ENCODE results near the gene SLC28A1.
"Not testable (repeated sequence)": the region's sequence is repeated elsewhere in the genome, so short reads cannot be mapped to it uniquely, and the experiment has no call there.

Gene SLC28A1

DNA sequence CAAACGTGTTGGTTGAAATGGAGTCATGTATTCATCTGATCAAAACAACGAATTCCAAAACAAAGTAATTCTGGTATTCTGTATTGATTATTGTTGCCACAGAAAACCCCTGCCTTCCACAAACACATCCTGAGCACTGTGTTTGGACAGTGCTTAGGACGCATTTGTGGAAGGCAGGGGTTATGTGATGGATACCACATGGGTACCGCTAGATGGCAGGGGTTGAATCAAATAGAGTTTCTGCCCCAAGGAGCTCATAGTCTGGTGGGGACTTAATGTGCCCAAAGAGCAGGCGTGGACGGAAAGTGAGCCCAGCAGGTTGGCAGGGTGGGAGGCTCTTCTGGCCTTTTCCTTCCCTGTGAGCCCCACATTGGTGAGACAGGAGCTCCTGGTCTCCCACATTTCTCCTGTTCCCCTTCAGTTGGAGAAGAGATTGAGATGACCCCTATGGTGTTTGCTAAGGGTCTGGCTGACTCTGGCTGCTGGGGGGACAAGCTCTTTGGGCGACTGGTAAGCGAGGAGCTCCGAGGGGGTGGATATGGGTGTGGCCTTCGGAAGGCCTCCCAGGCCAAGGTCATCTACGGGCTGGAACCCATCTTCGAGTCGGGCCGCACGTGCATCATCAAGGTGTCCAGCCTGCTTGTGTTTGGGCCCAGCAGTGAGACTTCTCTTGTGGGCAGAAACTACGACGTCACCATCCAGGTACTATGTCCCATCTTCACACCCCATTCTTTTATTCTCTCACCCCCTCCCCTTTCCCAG, 22.1 kb upstream of the SLC28A1 start:
- DNase-seq: no peak

DNA sequence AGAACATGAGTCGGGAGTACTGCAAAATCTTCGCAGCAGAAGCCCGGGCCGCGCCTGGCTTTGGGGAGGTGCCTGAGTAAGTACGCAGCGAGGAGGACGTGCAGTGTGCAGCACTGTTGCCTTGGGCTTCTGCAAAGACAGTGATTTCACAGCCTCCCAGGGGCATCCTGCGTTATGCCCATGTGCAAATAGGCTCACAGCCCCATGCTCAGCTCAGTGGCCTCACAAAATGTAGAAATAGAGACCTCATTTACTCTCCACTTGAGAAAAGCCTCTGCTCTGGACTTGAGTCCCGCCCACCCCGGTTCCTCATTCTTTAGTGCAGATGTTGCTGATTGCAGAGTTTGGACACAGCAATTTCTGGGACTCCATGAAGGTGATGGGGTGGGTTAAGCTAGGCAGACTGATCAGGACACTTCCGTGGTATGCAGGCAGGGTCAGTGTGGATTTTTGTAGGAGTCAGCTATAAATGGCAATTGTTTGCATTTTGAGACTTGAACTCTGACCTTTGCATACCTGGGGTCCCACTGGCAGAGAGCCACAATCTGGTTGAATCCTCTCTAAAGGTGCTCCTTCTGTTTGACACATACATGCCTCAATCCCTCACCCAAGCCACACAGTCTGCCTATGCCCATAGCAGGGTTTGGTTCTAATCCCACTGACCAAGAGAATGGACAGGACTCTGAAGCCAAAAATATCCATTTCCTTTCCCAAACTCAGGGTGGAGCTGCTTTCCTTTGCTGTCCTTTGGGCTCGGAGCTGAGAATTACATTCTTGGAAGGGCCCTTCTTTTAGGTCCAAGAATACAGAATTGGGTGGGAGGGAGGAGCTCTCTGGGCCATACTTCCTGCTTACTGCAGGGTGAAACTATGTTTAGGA, 20.7 kb upstream of the SLC28A1 start:
- DNase-seq: no peak

DNA sequence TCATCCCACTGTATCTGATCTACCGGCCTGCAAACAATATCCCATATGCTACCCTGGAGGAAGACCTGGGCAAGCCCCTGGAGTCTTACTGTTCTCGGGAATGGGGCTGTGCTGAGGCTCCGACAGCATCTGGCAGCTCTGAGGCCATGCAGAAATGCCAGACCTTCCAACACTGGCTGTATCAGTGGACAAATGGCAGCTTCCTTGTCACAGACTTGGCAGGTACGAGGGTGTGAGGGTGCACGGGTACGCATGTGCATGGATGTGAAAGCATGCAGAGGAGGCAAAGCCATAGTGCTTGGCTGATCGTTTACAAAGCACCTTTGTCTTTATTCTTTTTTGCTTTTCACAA, 20.0 kb upstream of the SLC28A1 start:
- DNase-seq: no peak

DNA sequence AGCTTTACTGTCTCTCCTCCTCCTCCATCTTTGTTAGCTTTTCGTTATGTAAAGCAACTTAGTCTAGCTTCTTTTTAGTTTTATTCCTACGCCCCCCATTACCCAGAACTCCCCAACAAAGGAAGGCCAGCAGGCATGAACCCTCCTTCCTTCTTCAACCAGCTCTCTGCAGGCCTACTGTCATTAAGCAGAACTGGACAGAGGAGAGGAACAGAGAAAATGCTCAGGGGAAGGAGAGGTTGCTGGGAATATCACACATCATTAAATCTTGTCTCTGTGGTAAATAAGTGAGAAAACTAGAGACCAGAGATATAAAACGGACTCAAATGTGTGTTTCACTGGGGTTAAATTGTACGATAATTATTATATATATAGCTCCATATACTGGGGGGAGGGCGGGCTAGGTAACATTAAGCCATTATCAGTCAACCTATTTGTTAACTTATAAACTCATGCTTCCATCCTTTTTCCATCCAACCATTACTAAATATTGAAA, 19.3 kb upstream of the SLC28A1 start:
- DNase-seq: no peak

DNA sequence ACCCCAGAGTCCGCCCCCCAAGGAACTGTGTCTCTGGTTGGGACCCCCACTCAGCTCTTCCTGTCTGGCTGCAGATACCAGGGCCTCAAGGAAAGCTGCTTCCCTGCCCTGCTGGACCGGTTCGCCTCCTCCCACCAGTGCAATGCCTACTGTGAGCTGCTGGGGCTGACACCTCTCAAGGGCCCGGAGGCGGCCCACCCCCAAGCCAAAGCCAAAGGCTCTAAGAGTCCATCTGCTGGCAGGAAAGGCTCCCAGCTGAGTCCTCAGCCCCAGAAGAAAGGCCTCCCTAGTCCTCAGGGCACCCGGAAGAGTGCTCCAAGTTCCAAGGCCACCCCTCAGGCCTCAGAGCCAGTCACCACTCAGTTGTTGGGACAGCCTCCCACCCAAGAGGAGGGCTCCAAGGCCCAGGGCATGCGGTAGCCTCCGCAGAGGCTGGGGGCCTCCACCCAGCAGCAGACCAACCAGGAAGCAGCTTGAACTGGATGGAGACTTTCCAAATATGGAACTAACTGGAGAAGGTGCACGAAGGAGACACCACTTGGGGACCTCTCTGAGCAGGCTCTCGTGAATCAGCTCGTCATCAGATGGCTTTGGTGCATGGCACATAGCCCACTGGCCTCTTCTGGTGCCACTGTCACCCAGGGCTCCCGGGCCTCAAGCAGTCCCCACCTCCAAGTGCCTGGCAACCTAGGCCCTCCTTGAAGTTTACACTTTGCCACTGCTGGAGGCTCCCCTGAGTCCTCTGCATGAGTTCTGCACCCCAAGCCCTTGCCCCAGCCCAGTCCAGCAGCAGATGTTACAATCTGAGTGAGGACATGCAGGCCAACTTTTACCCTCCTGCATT, 16.2 kb upstream of the SLC28A1 start:
- DNase-seq: no peak

DNA sequence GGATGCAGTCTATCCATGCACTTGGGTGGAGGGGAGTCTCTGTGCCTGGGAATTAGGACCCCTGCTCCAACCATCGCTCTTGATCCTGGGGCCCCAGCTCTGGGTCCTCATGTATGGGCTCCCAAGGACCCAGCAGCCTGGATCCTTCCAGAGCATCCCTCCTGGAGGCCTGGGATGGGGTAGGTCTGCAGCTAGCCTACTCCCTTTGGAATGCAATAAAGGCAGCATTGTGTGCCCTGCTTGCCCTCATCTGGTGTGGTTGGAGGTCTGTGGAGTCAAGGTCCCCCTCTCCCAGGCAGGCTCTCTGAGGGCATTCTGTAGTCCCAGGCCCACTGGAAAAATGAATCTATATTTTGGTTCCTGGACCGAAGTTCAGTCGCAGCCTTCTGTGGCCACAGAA, 15.0 kb upstream of the SLC28A1 start:
- DNase-seq: no peak

DNA sequence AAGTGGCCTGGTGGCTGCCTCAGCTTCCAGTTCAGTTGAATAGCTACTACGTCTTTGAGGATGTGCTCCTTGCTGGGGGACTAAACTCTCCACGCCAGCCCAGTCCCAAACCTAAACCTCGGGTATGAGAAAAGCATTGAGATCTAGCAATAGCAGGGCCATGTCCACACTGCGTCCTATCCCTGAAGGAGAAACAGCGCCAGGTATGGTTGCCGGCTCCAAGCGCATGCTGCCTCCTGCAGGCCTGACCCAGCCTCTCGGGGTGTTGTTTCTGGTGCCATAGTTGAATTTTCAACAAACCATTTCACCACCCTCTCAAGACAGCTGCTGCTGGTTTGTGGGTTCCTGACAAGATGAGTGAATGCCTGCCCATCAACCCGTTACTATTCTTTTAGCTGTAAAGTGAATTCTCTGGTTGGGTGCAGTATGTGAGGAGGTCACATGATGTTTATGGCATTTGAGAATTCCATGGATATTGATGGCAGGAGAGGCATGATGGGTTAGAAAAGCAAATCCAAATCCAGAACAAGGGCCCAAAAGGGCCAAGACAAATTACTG, 13.0 kb upstream of the SLC28A1 start:
- DNase-seq: no peak

DNA sequence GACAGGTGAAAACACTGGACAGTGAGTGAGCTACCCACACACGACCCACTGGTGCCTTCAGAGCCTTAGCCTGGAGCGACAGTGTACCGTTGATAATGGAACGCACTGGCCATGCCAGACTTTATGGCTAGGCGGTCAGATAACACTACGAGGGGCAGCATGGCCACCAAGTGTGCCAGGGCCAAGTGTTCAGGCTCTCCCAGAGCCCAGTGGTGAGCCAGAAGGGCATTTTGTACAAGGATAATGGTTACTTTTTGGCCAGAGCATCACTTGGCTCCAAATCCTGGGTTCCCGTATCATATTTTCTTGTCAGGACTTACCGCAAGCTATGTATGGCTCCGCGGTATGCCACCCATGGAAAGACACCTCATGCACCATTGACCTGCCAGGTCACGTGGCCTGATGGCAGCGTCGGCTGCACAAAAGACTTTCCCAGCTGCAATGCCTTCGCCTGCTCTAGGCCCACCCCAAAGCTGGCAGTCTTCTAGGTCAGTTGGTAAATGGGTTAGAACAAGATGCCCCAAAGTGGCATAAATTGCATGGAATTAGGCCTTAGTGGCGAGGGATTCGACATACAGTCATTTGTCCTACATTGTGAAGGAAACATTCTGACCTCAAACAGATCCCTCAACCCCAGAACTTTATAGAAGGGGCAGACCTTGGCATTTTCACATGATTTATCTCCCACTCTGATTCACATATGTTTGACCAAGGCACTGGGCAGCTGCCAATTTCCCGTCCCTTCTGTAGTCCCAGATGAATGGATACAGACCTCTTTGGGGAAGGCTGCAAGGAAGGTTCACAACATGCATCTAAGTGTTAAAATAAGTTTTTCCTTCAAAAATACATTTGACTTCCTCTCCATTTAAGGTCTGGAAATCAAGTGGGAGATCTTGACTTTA, 12.2 kb upstream of the SLC28A1 start:
- DNase-seq: no peak

- DNase-seq: no peak
Observed at GRCh38 chr15:84873997-84874396, 10.5 kb upstream of the SLC28A1 start.

DNA sequence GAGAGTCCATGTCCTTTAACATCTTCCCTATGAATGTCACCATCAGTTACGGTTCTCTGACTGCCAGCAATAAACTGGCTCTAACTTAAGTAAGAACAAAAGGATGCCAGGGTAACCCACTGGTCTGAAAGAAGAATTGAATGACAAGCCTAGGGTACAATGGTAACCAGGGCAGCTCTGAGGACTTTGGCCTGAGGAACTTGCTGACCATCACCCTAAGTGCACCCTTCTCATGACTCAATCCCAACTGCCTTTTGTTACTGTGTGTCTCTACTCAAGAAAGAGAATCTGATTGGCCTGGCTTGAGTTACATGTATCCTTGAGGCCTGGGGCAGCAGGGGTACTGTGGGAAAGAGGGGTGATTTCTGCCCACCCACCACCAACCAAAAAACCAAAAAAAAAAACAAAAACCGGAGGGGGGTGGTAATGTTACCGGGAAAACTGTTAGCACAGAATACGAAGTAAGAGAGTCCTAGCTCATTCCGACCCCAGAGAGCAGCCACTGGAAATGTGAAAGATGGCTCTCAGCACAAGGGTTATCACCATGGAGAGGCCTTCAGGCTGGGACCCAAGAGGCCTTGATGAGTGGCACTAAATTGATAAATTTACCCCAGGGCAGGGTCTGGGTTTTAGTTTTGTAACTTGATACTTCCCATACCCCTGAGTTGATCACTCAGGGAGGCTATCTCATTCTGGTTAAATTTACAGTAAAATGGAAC, 9.3 kb upstream of the SLC28A1 start:
- DNase-seq: no peak

- no peak for DNase-seq
Observed at GRCh38 chr15:84876269-84876668, 8.2 kb upstream of the SLC28A1 start.

- DNase-seq: not testable (repeated sequence)
Observed at GRCh38 chr15:84877701-84878100, 6.8 kb upstream of the SLC28A1 start.

GRCh38 chr15:84878504-84878903, 6.0 kb upstream of the SLC28A1 start:
- peak; percentile 14 for DNase-seq

GRCh38 chr15:84879088-84879780, 5.2 kb upstream of the SLC28A1 start:
- no peak for DNase-seq

DNA sequence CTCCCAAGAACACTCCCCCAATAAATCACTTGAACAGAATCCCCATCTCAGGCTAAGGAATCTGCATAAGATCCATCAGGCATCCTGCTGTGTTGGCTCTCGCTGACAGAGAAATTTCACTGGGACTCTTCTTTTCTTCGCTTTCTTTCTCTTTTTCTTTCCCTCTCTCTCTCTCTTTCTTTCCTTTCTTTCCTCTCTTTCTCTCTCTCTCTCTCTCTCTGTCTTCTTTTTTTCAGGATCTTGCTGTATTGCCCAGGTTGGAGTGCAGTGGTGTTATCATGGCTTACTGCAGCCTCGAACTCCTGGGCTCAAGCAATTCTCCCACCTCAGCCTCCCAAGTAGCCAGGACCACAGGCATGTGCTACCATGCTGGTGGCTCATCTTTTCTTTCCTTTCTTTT, 4.5 kb upstream of the SLC28A1 start:
- DNase-seq: no peak

DNA sequence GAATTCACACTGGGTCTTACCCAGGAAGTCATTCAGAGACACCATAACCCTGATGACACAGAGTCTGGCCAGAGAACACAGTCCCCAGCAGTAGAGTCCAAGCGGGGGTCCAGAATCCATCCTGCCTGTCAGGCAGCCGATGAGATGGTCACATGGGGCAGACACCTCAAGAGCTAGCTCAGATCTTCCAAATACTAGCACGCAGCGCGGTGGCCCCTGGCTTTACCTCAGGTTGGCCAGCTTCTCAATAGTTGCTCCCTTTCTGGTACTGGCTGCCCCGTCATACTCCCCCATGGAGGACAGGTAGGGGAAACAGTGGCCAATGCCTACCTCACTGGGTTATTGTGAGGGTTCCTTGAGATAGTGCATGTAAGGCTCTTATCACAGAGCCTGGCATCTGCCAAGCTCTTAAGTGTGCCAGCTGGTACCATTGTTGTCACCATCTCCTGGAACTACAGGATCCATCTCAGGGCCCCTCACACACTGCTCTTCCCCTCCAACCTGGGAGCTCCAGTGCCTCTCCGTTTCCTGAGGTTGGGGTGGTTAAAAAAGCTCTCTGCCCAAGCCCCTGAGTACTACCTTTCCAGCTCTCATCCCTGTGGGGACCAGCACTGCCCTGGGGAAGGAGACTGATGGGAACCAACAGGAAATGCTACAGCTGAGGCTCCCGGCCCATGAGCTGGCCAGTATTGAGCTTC, 3.5 kb upstream of the SLC28A1 start:
- DNase-seq: no peak

- no peak for DNase-seq
Observed at GRCh38 chr15:84881520-84881830, 3.0 kb upstream of the SLC28A1 start.

- DNase-seq: no peak
Observed at GRCh38 chr15:84883466-84883865, 996 bp upstream of the SLC28A1 start.

- no peak for DNase-seq
Observed at GRCh38 chr15:84885801-84886200, 1.3 kb downstream of the SLC28A1 start.
